Prostate gland (tissue), 2 donors: ENCODE data around the gene ZNF385A.

Experiments
- CTCF ChIP-seq, 4 experiments: fragments of 200-600 bp in 2 of 4; fragments of 450-650 bp in 2 of 4; sonication (generic) in 2 of 4; IDR thresholded peaks; 1 replicate in 3 of 4; 2 replicates in 1 of 4; pipeline ENCODE4 v1.5.1; 2016 to 2019; ENCODE audit warnings: antibody characterized with exemption in 4 of 4, mild to moderate bottlenecking in 2 of 4, moderate library complexity in 2 of 4
- POLR2A ChIP-seq: fragments of 450-650 bp; IDR thresholded peaks from one replicate; pipeline ENCODE4 v1.6.1; 2016; ENCODE audit warnings: antibody characterized with exemption, mild to moderate bottlenecking

- TF ChIP-seq CTCF (IDR thresholded peaks at IDR 0.05) (no peak), POLR2A (no peak)
Measured at GRCh38 chr12:54381136-54381535, 3.4 kb downstream of the ZNF385A start.
